ENCODE data around the gene GSTA4. TPM values are rescaled to one million over a fixed set of nuclear protein-coding genes. Genes with fewer than 3 reads are reported as not detected.

The GSTA4 gene
- total and polyA plus RNA-seq, 2 of the 8 experiments (the other 6 are each of a cell fraction or from before 2014, with no cell fraction given), result 13.9 to 21.6 TPM

DNA sequence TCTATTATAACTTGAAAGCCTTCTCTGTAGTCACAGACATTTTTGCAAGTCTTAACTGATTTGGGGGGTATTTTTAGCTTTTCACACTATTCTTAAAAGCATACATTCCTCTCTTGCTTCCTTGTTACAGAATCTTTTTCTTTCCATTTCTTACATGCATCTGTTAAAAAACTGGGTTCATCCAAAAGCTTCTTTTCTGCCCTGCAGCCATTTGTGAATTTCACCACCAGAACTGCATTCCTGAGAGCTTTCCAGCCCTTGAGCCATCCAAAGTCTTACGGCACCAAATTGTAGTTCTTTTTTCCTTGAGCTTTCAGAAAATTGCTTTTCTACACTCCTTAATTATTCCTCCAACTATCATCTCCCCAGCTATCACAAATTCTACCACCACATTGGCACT lies 19.7 kb upstream of the GSTA4 start:
- no peak overlapping the region for H3K56ac ChIP-seq (replicated peaks; ENCODE audit: insufficient read length, low read depth, low read length)
- H3K4me1 ChIP-seq (replicated peaks in 1 of 4; ENCODE audit: control insufficient read depth in 3 of 4, insufficient read depth in 4 of 4, low read length in 3 of 4), result no peaks in the 10 kb centered on the region
- H3K79me2 ChIP-seq (ENCODE audit: control insufficient read depth in 1 of 2, insufficient read depth in 2 of 2, low read length in 2 of 2), result no peaks in the 10 kb centered on the region
- 85% methylated on average over 1 of the region's 1 CpG; no CpG with 5 or more reads in 1 of the 2 experiments for WGBS, 2 experiments (ENCODE audit: extremely low coverage in 1 of 2, insufficient coverage in 1 of 2, insufficient read length in 1 of 2, insufficient replicate concordance in 2 of 2, low coverage in 1 of 2, low lambda C conversion rate in 2 of 2, missing lambda C conversion rate in 1 of 2)
- no peak overlapping the region for H3K18ac ChIP-seq (ENCODE audit: extremely low read depth, low read length)
- H4K5ac ChIP-seq (ENCODE audit: insufficient read length, low read depth, low read length), result no peak overlapping the region
- no peaks in the 10 kb centered on the region for H3K23me2 ChIP-seq (ENCODE audit: low read depth, low read length)
- no peak overlapping the region for H2AK5ac ChIP-seq (ENCODE audit: low read depth, low read length)
- no peak overlapping the region for H4K91ac ChIP-seq (replicated peaks; ENCODE audit: insufficient read length, low read length)
- H3K79me1 ChIP-seq (ENCODE audit: low read depth, low read length), result no peaks in the 10 kb centered on the region
- ChIA-PET CTCF (ENCODE audit: partially characterized antibody) (interaction anchor here (0.6 to 1.5 kb wide), 2 partner anchors 32 to 33 kb away, joined by 3 read pairs; no protein-coding TSS in a partner anchor), POLR2A (ENCODE audit: partially characterized antibody) (no interaction called here)
- no peak overlapping the region for H3K23ac ChIP-seq (ENCODE audit: insufficient read length)
- no peak overlapping the region for H3K4me2 ChIP-seq (ENCODE audit: insufficient read depth in 1 of 2, low read depth in 2 of 2, low read length in 2 of 2)
- H3K9me3 ChIP-seq (ENCODE audit: insufficient read depth in 2 of 2, low read depth in 1 of 2, low read length in 1 of 2), result no peaks in the 10 kb centered on the region
- H3K4me3 ChIP-seq (ENCODE audit: extremely low read depth in 1 of 4, insufficient read depth in 2 of 4, low read depth in 3 of 4, low read length in 4 of 4), result no peak overlapping the region
- H2BK120ac ChIP-seq (replicated peaks; ENCODE audit: low read depth, low read length), result no peak overlapping the region
- H2BK12ac ChIP-seq (ENCODE audit: low read depth, low read length), result no peak overlapping the region
- H3K4ac ChIP-seq (replicated peaks; ENCODE audit: insufficient read length, low read depth, low read length), result no peak overlapping the region
- no peak overlapping the region for H4K8ac ChIP-seq (ENCODE audit: extremely low read depth, insufficient read depth, low read length)
- H3K14ac ChIP-seq (ENCODE audit: insufficient read length), result no peak overlapping the region
- no peaks in the 10 kb centered on the region for H3K27me3 ChIP-seq (replicated peaks in 1 of 4; ENCODE audit: control insufficient read depth in 3 of 4, extremely low read depth in 1 of 4, insufficient read depth in 3 of 4, low read length in 3 of 4)
- DNase-seq (ENCODE audit: low read depth in 1 of 2, low spot score in 2 of 2) (no peak), FAIRE-seq (no peak)
- no peak overlapping the region for H3K27ac ChIP-seq (ENCODE audit: low read depth, low read length)
- H4K20me1 ChIP-seq (replicated peaks in 1 of 2; ENCODE audit: control insufficient read depth in 1 of 2, insufficient read depth in 2 of 2, low read length in 2 of 2), result peaks cover 0 to 2% of the 10 kb centered on the region in 2 experiments
- H3K36me3 ChIP-seq (ENCODE audit: control insufficient read depth in 2 of 4, insufficient read depth in 4 of 4, low read length in 3 of 4), result peaks cover 2 to 30% (median 10%) of the 10 kb centered on the region in 4 experiments; a peak in 6 of 8 replicates
- no peak overlapping the region for H2BK20ac ChIP-seq (ENCODE audit: low read length)
- H2BK5ac ChIP-seq (ENCODE audit: low read depth, low read length), result no peak overlapping the region
- H3K9ac ChIP-seq (replicated peaks in 1 of 4; ENCODE audit: extremely low read depth in 1 of 4, low read depth in 3 of 4, low read length in 3 of 4), result no peak overlapping the region
- no peak overlapping the region for H2BK15ac ChIP-seq (ENCODE audit: low read length)
- H2AFZ ChIP-seq (ENCODE audit: low read length), result no peak overlapping the region
- no peak for TF ChIP-seq CBX5 (IDR thresholded peaks at IDR 0.05; ENCODE audit: low read depth, low read length)

Measured in H1 (cell line).